Colonic mucosa (tissue), 4 donors: ENCODE data around the gene KIAA1217. TPM values are rescaled to one million over a fixed set of nuclear protein-coding genes. Genes with fewer than 3 reads are reported as not detected.

ENCODE experiments used
- DNase-seq: peaks from one replicate; pipeline ENCODE4 v3.0.0-alpha.2; 2020
- H3K27ac ChIP-seq: fragments of 200-600 bp; one replicate; pipeline ENCODE4 v1.8.0; 2021
- H3K27me3 ChIP-seq: fragments of 200-600 bp; one replicate; pipeline ENCODE4 v1.8.0; 2021
- H3K36me3 ChIP-seq: fragments of 200-600 bp; one replicate; pipeline ENCODE4 v1.8.0; 2021
- H3K4me1 ChIP-seq: fragments of 200-600 bp; one replicate; pipeline ENCODE4 v1.8.0; 2021; ENCODE audit warnings: mild to moderate bottlenecking
- H3K4me3 ChIP-seq: fragments of 200-600 bp; one replicate; pipeline ENCODE4 v1.8.0; 2021
- H3K9ac ChIP-seq, 2 donors: one replicate each; pipeline ENCODE4 v1.7.0; 2013; ENCODE audit warnings: control low read depth in 2 of 2, low read depth in 2 of 2, low read length in 2 of 2
- H3K9me3 ChIP-seq: fragments of 200-600 bp; one replicate; pipeline ENCODE4 v1.8.0; 2021
- CTCF ChIP-seq: fragments of 200-600 bp; IDR thresholded peaks from one replicate; pipeline ENCODE4 v1.8.0; 2022; ENCODE audit warnings: antibody characterized with exemption, mild to moderate bottlenecking
- intact Hi-C: fragments of 100-400 bp; cut with DNase I; formaldehyde crosslinking; loops from one replicate; pipeline ENCODE4 v1.14.1; 2022
- total RNA-seq, 2 donors: library from RNA; stranded (reverse); fragmentation: NEBNext Ultra II Directional in 1 of 2; extraction: Animal tissue kit (Norgen Biotek cat#: 25700) in 1 of 2; gene quantifications; one replicate each; pipeline ENCODE4 v1.2.1, GENCODE V29; 2021
- donor health status: healthy.
- donor health status: DM: no; HTN: no; CAD: no.
- donor health status: DM: no; HTN: no; CAD: no.

KIAA1217 gene
- total RNA-seq, 2 donors from 2014 or later = 34.2 to 61.2 TPM

- no peak overlapping the region for H3K27ac ChIP-seq
- no peak for TF ChIP-seq CTCF
- H3K27me3 ChIP-seq = no peaks in the 10 kb centered on the region
- H3K9me3 ChIP-seq = no peaks in the 10 kb centered on the region
- no peaks in the 10 kb centered on the region for H3K4me1 ChIP-seq
- H3K4me3 ChIP-seq = no peak overlapping the region
- H3K36me3 ChIP-seq = no peaks in the 10 kb centered on the region
- intact Hi-C loops = no loop called here
- DNase-seq = no peak
- H3K9ac ChIP-seq = no peak overlapping the region
These were observed 366.6 kb downstream of the KIAA1217 start for GRCh38 chr10:24575481-24576002.

- no peak overlapping the region for H3K9ac ChIP-seq
- H3K4me3 ChIP-seq = no peak overlapping the region
- no peak overlapping the region for H3K27ac ChIP-seq
- H3K4me1 ChIP-seq = no peaks in the 10 kb centered on the region
- intact Hi-C loops = no loop called here
- TF ChIP-seq CTCF = no peak
- no peak for DNase-seq
- H3K9me3 ChIP-seq = no peaks in the 10 kb centered on the region
- H3K36me3 ChIP-seq = no peaks in the 10 kb centered on the region
- no peaks in the 10 kb centered on the region for H3K27me3 ChIP-seq
These were observed 370.5 kb downstream of the KIAA1217 start for GRCh38 chr10:24579448-24579847.

- no peaks in the 10 kb centered on the region for H3K4me1 ChIP-seq
- TF ChIP-seq CTCF = no peak
- no peak overlapping the region for H3K4me3 ChIP-seq
- no peaks in the 10 kb centered on the region for H3K36me3 ChIP-seq
- H3K27me3 ChIP-seq = no peaks in the 10 kb centered on the region
- H3K9me3 ChIP-seq = no peaks in the 10 kb centered on the region
- no peak for DNase-seq
- H3K9ac ChIP-seq = no peak overlapping the region
- H3K27ac ChIP-seq = no peak overlapping the region
- intact Hi-C loops = no loop called here
These were observed 371.0 kb downstream of the KIAA1217 start for GRCh38 chr10:24579906-24580305.

- Histone ChIP-seq H3K4me3 (no peak overlapping the region), H3K27ac (no peak overlapping the region), H3K27me3 (no peaks in the 10 kb centered on the region), H3K9me3 (no peaks in the 10 kb centered on the region), H3K9ac (no peak overlapping the region), H3K4me1 (no peaks in the 10 kb centered on the region), H3K36me3 (no peaks in the 10 kb centered on the region)
- no peak for TF ChIP-seq CTCF
- intact Hi-C loops = no loop called here
- no peak for DNase-seq
These were observed 380.3 kb downstream of the KIAA1217 start for GRCh38 chr10:24589265-24589664.

- H3K9me3 ChIP-seq = no peaks in the 10 kb centered on the region
- no peak for TF ChIP-seq CTCF
- no peak overlapping the region for H3K27ac ChIP-seq
- no peak overlapping the region for H3K4me3 ChIP-seq
- no peaks in the 10 kb centered on the region for H3K36me3 ChIP-seq
- H3K4me1 ChIP-seq = no peaks in the 10 kb centered on the region
- intact Hi-C loops = no loop called here
- H3K27me3 ChIP-seq = no peaks in the 10 kb centered on the region
- H3K9ac ChIP-seq = no peak overlapping the region
- DNase-seq = no peak
These were observed 381.9 kb downstream of the KIAA1217 start for GRCh38 chr10:24590697-24591457.
